GM12878 (cell line): ENCODE measurements around the gene MGST1. TPM values are rescaled to one million over a fixed set of nuclear protein-coding genes. Genes with fewer than 3 reads are reported as not detected.

Experiments
- ATAC-seq: fragments of 200-7000 bp; cut with Tn5 transposase; 3 replicates; pipeline ENCODE4 v1.9.1; 2020; ENCODE audit warnings: mild to moderate bottlenecking, moderate library complexity
- BruUV-seq: library from RNA; stranded (reverse); fragments of 400-500 nt; replicated peaks from 2 replicates; lab custom pipeline; 2021; lab: Mats Ljungman, UMichigan
- CTCF ChIA-PET: fragments of 300-600 bp; sonication (Branson Sonifier 250); formaldehyde crosslinking; extraction: SDS; loops from one replicate; lab custom pipeline; 2021; ENCODE audit warnings: inconsistent platforms; lab: Yijun Ruan, JAX
- POLR2A ChIA-PET: fragments of 350-600 bp; formaldehyde crosslinking; extraction: SDS; loops from one replicate; lab custom pipeline; 2021; ENCODE audit warnings: inconsistent platforms; lab: Charles Lee
- RAD21 ChIA-PET: fragments of 300-600 bp; sonication (Branson Sonifier 250); formaldehyde crosslinking; loops from one replicate; lab custom pipeline; 2023; ENCODE audit warnings: antibody characterized with exemption; ENCODE audit not compliant: unreplicated experiment; lab: Charles Lee
- SMC1A ChIA-PET: fragments of 300-600 bp; sonication (Branson Sonifier 250); formaldehyde crosslinking; loops from one replicate; lab custom pipeline; 2023; ENCODE audit not compliant: unreplicated experiment, uncharacterized antibody; lab: Charles Lee
- DNase-seq: peaks from one replicate; pipeline ENCODE4 v3.0.0-alpha.2; 2011; ENCODE audit warnings: low read depth, low spot score
- FAIRE-seq: peaks from 3 replicates; lab custom pipeline; 2011; peaks lifted over from hg19 to GRCh38; lab: Jason Lieb, UNC
- H2AFZ ChIP-seq: 2 replicates; pipeline ENCODE4 v1.6.0; 2011; ENCODE audit warnings: low read depth, low read length, control low read depth; ENCODE audit not compliant: control insufficient read depth
- H3K27ac ChIP-seq: 2 replicates; pipeline ENCODE4 v1.5.1; 2011; ENCODE audit warnings: control low read depth; ENCODE audit not compliant: control insufficient read depth, insufficient read depth
- H3K27me3 ChIP-seq, 2 experiments: replicated peaks in 1 of 2; 2 replicates each; pipeline versions ENCODE4 v1.6.0 to v1.6.1; 2011; ENCODE audit warnings: low read length in 1 of 2; ENCODE audit not compliant: control insufficient read depth in 2 of 2, insufficient read depth in 2 of 2
- H3K36me3 ChIP-seq, 2 experiments: 2 replicates each; pipeline ENCODE4 v1.5.1; 2011; ENCODE audit warnings: low read length in 1 of 2; ENCODE audit not compliant: control insufficient read depth in 2 of 2, insufficient read depth in 2 of 2
- H3K4me1 ChIP-seq: 2 replicates; pipeline ENCODE4 v1.6.1; 2011; ENCODE audit warnings: mild to moderate bottlenecking, low read length, moderate library complexity, mixed read lengths; ENCODE audit not compliant: control insufficient read depth, insufficient read depth
- H3K4me2 ChIP-seq: 2 replicates; pipeline ENCODE4 v1.6.0; 2011; ENCODE audit warnings: control low read depth; ENCODE audit not compliant: control insufficient read depth, insufficient read depth
- H3K4me3 ChIP-seq: fragments of 200-600 bp; sonication (generic); 2 replicates; pipeline ENCODE4 v1.5.1; 2016
- H3K79me2 ChIP-seq: 2 replicates; pipeline ENCODE4 v1.6.0; 2011; ENCODE audit warnings: low read length; ENCODE audit not compliant: control insufficient read depth, insufficient read depth
- H3K9ac ChIP-seq: 2 replicates; pipeline ENCODE4 v1.8.0; 2011; ENCODE audit warnings: low read length, control low read depth, mixed read lengths; ENCODE audit not compliant: control insufficient read depth, insufficient read depth
- H3K9me3 ChIP-seq: replicated peaks from 3 replicates; pipeline ENCODE4 v1.5.1; 2011; ENCODE audit warnings: mild to moderate bottlenecking, low read length; ENCODE audit not compliant: control insufficient read depth, insufficient read depth
- H4K20me1 ChIP-seq: 2 replicates; pipeline ENCODE4 v1.6.0; 2011; ENCODE audit not compliant: control insufficient read depth, insufficient read depth
- ATF7 ChIP-seq: fragments of 450-650 bp; IDR thresholded peaks from 2 replicates; pipeline ENCODE4 v1.6.1; 2016; ENCODE audit warnings: low read depth, mild to moderate bottlenecking
- CREB1 ChIP-seq: IDR thresholded peaks from 2 replicates; pipeline ENCODE4 v1.6.1; 2012; ENCODE audit warnings: low read depth, mild to moderate bottlenecking, inconsistent platforms
- CUX1 ChIP-seq: IDR thresholded peaks from 2 replicates; pipeline ENCODE4 v1.6.1; 2012; ENCODE audit warnings: improper control_type of control experiment, low read depth, low read length; ENCODE audit not compliant: insufficient replicate concordance
- DPF2 ChIP-seq: fragments of 450-650 bp; IDR thresholded peaks from 2 replicates; pipeline ENCODE4 v1.6.1; 2017; ENCODE audit warnings: mild to moderate bottlenecking
- HDAC2 ChIP-seq: fragments of 200-600 bp; sonication (generic); IDR thresholded peaks from 2 replicates; pipeline ENCODE4 v1.6.1; 2017
- PAX5 ChIP-seq: IDR thresholded peaks from 2 replicates; pipeline ENCODE4 v1.6.1; 2011; ENCODE audit warnings: low read depth, low read length, borderline replicate concordance
- PAX8 ChIP-seq: fragments of 450-650 bp; IDR thresholded peaks from 2 replicates; pipeline ENCODE4 v1.6.1; 2017; ENCODE audit warnings: mild to moderate bottlenecking, moderate library complexity
- SMARCA5 ChIP-seq: fragments of 450-650 bp; IDR thresholded peaks from 2 replicates; pipeline ENCODE4 v1.6.1; 2017; ENCODE audit warnings: mild to moderate bottlenecking
- SMC3 ChIP-seq: IDR thresholded peaks from 2 replicates; pipeline ENCODE4 v1.6.1; 2011; ENCODE audit warnings: low read length, improper control_type of control experiment, borderline replicate concordance
- ZNF217 ChIP-seq: fragments of 450-650 bp; IDR thresholded peaks from 2 replicates; pipeline ENCODE4 v1.6.1; 2017; ENCODE audit warnings: antibody characterized with exemption, mild to moderate bottlenecking
- WGBS: methylation state at CpG from one replicate; pipeline ENCODE4 v1.1.6; 2016; ENCODE audit warnings: low lambda C conversion rate; ENCODE audit not compliant: insufficient replicate concordance, insufficient coverage; ENCODE audit errors: missing lambda C conversion rate; 5-methylcytosine and 5-hydroxymethylcytosine counted together
- in situ Hi-C: fragments of 300-500 bp; cut with MboI; formaldehyde crosslinking; loops from 9 replicates; pipeline ENCODE4 v1.14.3; 2018; ENCODE audit warnings: mixed read lengths
- intact Hi-C: fragments of 100-400 bp; cut with micrococcal nuclease; formaldehyde crosslinking; loops from one replicate; pipeline ENCODE4 v1.14.2; 2022; ENCODE audit not compliant: unreplicated experiment
- polyA plus RNA-seq, 11 experiments: library from polyadenylated mRNA; depleted of rRNA in 4 of 11; unstranded in 6 of 11; stranded (reverse) in 5 of 11; fragments of >200 nt; fragmentation: Nextera tagmentation in 4 of 11; fragmentation: Illumina TruSeq in 1 of 11; extraction: Ambion mirVana in 4 of 11; extraction: Trizol in 1 of 11; gene quantifications; 1 replicate in 1 of 11; 2 replicates in 10 of 11; pipeline versions ENCODE4 v1.2.1 to v1.2.3, GENCODE V29; 2011 to 2016; ENCODE audit warnings: inconsistent platforms in 2 of 11, missing spikeins in 2 of 11, low read depth in 1 of 11
- total RNA-seq, 4 experiments: library from RNA; depleted of rRNA in 3 of 4; stranded (reverse); fragments of >200 nt in 3 of 4; fragmentation: Illumina TruSeq in 1 of 4; extraction: Trizol in 1 of 4; gene quantifications; 2 replicates each; pipeline versions ENCODE4 v1.2.1 to v1.2.3, GENCODE V29; 2013 to 2021
- TF ChIP-seq, protein P1 (sequence below): fragments of 450-650 bp; IDR thresholded peaks from 2 replicates; pipeline ENCODE4 v1.6.1; 2017; ENCODE audit warnings: antibody characterized with exemption, mild to moderate bottlenecking, moderate library complexity
- TF ChIP-seq, protein P2 (sequence below): fragments of 450-650 bp; IDR thresholded peaks from 2 replicates; pipeline ENCODE4 v1.6.1; 2017; ENCODE audit warnings: mild to moderate bottlenecking, low read depth, inconsistent platforms; ENCODE audit not compliant: poor library complexity, severe bottlenecking

The MGST1 gene
- total and polyA plus RNA-seq, 10 of the 15 experiments (the other 5 are each of a cell fraction or from before 2014, with no cell fraction given) = 22.5 to 237 (median 172) TPM

- Histone ChIP-seq H3K4me2 (no peak overlapping the region), H3K4me3 (no peak overlapping the region), H4K20me1 (no peaks in the 10 kb centered on the region), H2AFZ (no peak overlapping the region), H3K4me1 (no peaks in the 10 kb centered on the region), H3K36me3 (no peaks in the 10 kb centered on the region), H3K27me3 (no peaks in the 10 kb centered on the region), H3K27ac (no peak overlapping the region), H3K79me2 (no peaks in the 10 kb centered on the region), H3K9me3 (no peaks in the 10 kb centered on the region), H3K9ac (no peak overlapping the region)
- WGBS = 0% methylated on average over 1 of the region's 1 CpG
- no peak for FAIRE-seq
- intact Hi-C loops (no loop called here), in situ Hi-C loops (no loop called here)
- ChIA-PET RAD21 (no interaction called here), CTCF (no interaction called here), SMC1A (no interaction called here), POLR2A (no interaction called here)
- BruUV-seq = no TSS peak
- ATAC-seq = no peak
- no peak for DNase-seq
- TF ChIP-seq PAX5 = no peak
- no peak for TF ChIP-seq HDAC2
- no peak for TF ChIP-seq ZNF217
- TF ChIP-seq, protein P1, sequence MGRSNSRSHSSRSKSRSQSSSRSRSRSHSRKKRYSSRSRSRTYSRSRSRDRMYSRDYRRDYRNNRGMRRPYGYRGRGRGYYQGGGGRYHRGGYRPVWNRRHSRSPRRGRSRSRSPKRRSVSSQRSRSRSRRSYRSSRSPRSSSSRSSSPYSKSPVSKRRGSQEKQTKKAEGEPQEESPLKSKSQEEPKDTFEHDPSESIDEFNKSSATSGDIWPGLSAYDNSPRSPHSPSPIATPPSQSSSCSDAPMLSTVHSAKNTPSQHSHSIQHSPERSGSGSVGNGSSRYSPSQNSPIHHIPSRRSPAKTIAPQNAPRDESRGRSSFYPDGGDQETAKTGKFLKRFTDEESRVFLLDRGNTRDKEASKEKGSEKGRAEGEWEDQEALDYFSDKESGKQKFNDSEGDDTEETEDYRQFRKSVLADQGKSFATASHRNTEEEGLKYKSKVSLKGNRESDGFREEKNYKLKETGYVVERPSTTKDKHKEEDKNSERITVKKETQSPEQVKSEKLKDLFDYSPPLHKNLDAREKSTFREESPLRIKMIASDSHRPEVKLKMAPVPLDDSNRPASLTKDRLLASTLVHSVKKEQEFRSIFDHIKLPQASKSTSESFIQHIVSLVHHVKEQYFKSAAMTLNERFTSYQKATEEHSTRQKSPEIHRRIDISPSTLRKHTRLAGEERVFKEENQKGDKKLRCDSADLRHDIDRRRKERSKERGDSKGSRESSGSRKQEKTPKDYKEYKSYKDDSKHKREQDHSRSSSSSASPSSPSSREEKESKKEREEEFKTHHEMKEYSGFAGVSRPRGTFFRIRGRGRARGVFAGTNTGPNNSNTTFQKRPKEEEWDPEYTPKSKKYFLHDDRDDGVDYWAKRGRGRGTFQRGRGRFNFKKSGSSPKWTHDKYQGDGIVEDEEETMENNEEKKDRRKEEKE = no peak
- TF ChIP-seq DPF2 = no peak
- no peak for TF ChIP-seq CUX1
- TF ChIP-seq ATF7 = no peak
- TF ChIP-seq CREB1 = no peak
- no peak for TF ChIP-seq SMARCA5
- no peak for TF ChIP-seq PAX8
- TF ChIP-seq SMC3 = no peak
- TF ChIP-seq, protein P2, sequence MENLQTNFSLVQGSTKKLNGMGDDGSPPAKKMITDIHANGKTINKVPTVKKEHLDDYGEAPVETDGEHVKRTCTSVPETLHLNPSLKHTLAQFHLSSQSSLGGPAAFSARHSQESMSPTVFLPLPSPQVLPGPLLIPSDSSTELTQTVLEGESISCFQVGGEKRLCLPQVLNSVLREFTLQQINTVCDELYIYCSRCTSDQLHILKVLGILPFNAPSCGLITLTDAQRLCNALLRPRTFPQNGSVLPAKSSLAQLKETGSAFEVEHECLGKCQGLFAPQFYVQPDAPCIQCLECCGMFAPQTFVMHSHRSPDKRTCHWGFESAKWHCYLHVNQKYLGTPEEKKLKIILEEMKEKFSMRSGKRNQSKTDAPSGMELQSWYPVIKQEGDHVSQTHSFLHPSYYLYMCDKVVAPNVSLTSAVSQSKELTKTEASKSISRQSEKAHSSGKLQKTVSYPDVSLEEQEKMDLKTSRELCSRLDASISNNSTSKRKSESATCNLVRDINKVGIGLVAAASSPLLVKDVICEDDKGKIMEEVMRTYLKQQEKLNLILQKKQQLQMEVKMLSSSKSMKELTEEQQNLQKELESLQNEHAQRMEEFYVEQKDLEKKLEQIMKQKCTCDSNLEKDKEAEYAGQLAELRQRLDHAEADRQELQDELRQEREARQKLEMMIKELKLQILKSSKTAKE = no peak
These were observed 45.5 kb downstream of the MGST1 start for GRCh38 chr12:16392846-16393535.
